Measurements from ENCODE around the gene MRPL10.

GRCh38 chr17:47840742-47841487, 9.6 kb upstream of the MRPL10 start, which contains the start of gene SCRN2:
- peak; percentile 97 for TF ChIP-seq CTCF (tag by site-specific recombination; IDR thresholded peaks at IDR 0.05)
- no peak for TF ChIP-seq ZNF776 (tag by site-specific recombination; IDR thresholded peaks at IDR 0.05; ENCODE audit: borderline replicate concordance)
- peak; percentile 81 for TF ChIP-seq ZNF501 (tag by site-specific recombination; IDR thresholded peaks at IDR 0.05)
- no peak for TF ChIP-seq ZNF585B (tag by site-specific recombination; IDR thresholded peaks at IDR 0.05)
- TF ChIP-seq RBAK (tag by site-specific recombination; IDR thresholded peaks at IDR 0.05): no peak
- TF ChIP-seq ZNF394 (tag by site-specific recombination; IDR thresholded peaks at IDR 0.05; ENCODE audit: borderline replicate concordance): no peak
- no peak for TF ChIP-seq ZNF830 (tag by site-specific recombination; IDR thresholded peaks at IDR 0.05; ENCODE audit: low read depth)

Measured in HEK293 (cell line).